ENCODE results near the gene SPEF2. TPM values are rescaled to one million over a fixed set of nuclear protein-coding genes. Genes with fewer than 3 reads are reported as not detected.

The SPEF2 gene, protein sequence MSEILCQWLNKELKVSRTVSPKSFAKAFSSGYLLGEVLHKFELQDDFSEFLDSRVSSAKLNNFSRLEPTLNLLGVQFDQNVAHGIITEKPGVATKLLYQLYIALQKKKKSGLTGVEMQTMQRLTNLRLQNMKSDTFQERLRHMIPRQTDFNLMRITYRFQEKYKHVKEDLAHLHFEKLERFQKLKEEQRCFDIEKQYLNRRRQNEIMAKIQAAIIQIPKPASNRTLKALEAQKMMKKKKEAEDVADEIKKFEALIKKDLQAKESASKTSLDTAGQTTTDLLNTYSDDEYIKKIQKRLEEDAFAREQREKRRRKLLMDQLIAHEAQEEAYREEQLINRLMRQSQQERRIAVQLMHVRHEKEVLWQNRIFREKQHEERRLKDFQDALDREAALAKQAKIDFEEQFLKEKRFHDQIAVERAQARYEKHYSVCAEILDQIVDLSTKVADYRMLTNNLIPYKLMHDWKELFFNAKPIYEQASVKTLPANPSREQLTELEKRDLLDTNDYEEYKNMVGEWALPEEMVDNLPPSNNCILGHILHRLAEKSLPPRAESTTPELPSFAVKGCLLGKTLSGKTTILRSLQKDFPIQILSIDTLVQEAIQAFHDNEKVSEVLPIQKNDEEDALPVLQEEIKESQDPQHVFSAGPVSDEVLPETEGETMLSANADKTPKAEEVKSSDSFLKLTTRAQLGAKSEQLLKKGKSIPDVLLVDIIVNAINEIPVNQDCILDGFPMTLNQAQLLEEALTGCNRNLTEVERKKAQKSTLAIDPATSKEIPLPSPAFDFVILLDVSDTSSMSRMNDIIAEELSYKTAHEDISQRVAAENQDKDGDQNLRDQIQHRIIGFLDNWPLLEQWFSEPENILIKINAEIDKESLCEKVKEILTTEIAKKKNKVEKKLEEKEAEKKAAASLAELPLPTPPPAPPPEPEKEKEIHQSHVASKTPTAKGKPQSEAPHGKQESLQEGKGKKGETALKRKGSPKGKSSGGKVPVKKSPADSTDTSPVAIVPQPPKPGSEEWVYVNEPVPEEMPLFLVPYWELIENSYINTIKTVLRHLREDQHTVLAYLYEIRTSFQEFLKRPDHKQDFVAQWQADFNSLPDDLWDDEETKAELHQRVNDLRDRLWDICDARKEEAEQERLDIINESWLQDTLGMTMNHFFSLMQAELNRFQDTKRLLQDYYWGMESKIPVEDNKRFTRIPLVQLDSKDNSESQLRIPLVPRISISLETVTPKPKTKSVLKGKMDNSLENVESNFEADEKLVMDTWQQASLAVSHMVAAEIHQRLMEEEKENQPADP (N-terminal part only)
- total RNA-seq = 10 to 100 TPM; 10.6 to 13.0 TPM

DNA sequence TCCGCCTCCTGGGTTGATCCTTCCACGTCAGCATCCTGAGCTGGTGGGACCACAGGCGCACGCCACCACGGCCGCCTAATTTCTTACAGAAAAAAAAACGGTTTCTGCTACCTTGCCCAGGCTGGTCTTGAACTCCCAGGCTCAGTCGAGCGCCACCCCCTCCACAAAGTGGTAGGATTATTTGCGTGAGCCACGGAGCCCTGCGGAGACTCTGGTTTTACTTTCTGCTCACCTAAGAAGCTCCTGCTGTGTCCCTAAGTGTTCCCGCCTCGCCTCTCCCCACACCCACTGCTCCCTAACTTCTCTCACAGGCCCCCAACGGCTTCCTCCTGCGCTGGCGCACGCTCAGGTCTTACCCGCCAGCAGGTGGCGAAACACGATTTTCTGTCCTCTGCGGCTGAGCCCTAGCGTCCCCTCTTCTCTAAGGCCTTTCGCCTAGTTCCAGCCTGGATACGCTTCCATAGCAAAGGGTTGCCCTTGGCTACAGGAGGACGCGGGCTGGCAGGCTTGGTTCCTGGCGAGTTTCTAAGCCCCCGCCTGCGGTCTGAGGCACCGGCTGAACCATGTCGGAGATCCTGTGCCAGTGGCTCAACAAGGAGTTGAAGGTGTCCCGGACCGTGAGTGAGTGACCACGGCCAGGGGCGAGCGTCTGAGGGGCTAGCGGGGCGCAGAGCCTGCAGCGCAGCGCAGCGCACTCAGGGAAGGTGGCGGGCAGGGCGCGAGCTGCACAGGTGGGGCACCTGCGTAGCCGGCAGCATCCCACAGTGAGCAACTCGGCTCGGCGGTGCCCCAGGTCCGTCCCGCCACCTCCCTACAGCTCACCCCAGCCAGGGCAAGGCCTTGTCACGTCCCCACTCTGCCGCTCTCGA is at the start of gene SPEF2:
SPEF2 (plus strand) TSS at position 429 of the 869 bp plus-strand sequence; CDS start at position 564, 135 bp downstream.
- intact Hi-C loops (cut with micrococcal nuclease) = loop anchor here (1.0 to 5.0 kb wide), 9 partner anchors 33 to 308 kb away; no protein-coding TSS in a partner anchor
- peaks cover 5% of the 10 kb centered on the region for H3K9me3 Mint-ChIP-seq
- ChIA-PET CTCF (interaction anchor here (0.6 to 3.1 kb wide), 20 partner anchors 9 to 395 kb away, joined by 3 to 42 read pairs (median 4); no protein-coding TSS in a partner anchor), POLR2A (interaction anchor here (0.7 to 1.8 kb wide), 4 partner anchors 8 to 571 kb away, joined by 3 to 4 read pairs (median 4); no protein-coding TSS in a partner anchor)
- H3K4me3 Mint-ChIP-seq = peak within 1 kb of the TSS; percentile 77
- H3K36me3 Mint-ChIP-seq = no peaks in the 10 kb centered on the region
- peaks cover 34% of the 10 kb centered on the region for H3K4me1 Mint-ChIP-seq (ENCODE audit: low read depth)
- H3K27me3 Mint-ChIP-seq = peaks cover 1% of the 10 kb centered on the region
- peak; percentile 89 for DNase-seq
- H3K27ac Mint-ChIP-seq = peak within 1 kb of the TSS; percentile 83

DNA sequence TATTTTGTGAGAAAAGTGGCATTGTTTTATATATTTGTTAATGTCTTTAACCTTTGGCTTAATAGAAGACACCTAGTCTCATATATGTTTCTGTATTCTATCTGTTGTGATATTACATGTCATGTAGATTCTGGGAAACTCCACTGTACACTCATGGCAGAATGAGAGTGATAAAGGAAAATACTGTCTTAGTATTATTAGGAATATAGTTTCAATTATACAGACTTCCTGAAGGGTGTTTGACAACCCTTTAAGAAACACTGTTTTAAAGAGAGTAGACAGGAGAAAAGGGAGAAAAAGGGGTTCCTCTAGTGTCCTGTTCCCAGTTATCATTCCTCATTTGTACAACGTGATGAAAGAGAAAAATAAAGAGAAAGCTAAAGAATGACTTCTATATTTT is 42.1 kb upstream of the SPEF2 start:
- intact Hi-C loops (cut with micrococcal nuclease) = no loop called here
- no peaks in the 10 kb centered on the region for H3K9me3 Mint-ChIP-seq
- H3K27me3 Mint-ChIP-seq = peaks cover 8% of the 10 kb centered on the region
- POLR2A ChIA-PET = no interaction called here
- no peak overlapping the region for H3K27ac Mint-ChIP-seq
- no peak for DNase-seq
- no peak overlapping the region for H3K4me3 Mint-ChIP-seq
- H3K36me3 Mint-ChIP-seq = no peaks in the 10 kb centered on the region
- CTCF ChIA-PET = no interaction called here
- no peaks in the 10 kb centered on the region for H3K4me1 Mint-ChIP-seq (ENCODE audit: low read depth)

- DNase-seq = no peak
- intact Hi-C loops (cut with micrococcal nuclease) = no loop called here
- Mint-ChIP-seq H3K27ac (no peak overlapping the region), H3K36me3 (no peaks in the 10 kb centered on the region), H3K4me3 (no peak overlapping the region), H3K4me1 (ENCODE audit: low read depth) (no peaks in the 10 kb centered on the region), H3K9me3 (no peaks in the 10 kb centered on the region), H3K27me3 (peaks cover 15% of the 10 kb centered on the region)
- CTCF ChIA-PET = no interaction called here
- POLR2A ChIA-PET = no interaction called here
Measured at GRCh38 chr5:35587419-35587818, 30.2 kb upstream of the SPEF2 start.

DNA sequence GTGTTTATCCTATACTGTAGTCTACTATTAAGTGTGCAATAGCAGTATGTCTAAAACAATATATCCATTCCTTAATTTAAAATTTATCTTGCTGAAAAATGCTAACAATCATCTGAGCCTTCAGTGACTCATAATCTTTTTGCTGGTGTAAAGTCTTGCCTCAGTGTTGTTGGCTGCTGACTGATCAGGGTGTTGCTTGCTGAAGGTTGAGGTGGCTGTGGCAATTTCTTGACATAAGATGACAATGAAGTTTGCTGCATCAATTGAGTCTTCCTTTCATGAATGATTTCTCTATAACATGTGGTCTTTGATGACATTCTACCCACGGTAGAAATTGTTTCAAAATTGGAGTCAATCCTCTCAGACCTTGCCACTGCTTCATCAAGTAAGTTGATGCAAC is 24.3 kb upstream of the SPEF2 start:
- intact Hi-C loops (cut with micrococcal nuclease) = no loop called here
- CTCF ChIA-PET = no interaction called here
- H3K27me3 Mint-ChIP-seq = peaks cover 15% of the 10 kb centered on the region
- no peaks in the 10 kb centered on the region for H3K9me3 Mint-ChIP-seq
- no peak overlapping the region for H3K4me3 Mint-ChIP-seq
- H3K4me1 Mint-ChIP-seq (ENCODE audit: low read depth) = no peaks in the 10 kb centered on the region
- DNase-seq = no peak
- no peaks in the 10 kb centered on the region for H3K36me3 Mint-ChIP-seq
- no peak overlapping the region for H3K27ac Mint-ChIP-seq
- POLR2A ChIA-PET = no interaction called here

DNA sequence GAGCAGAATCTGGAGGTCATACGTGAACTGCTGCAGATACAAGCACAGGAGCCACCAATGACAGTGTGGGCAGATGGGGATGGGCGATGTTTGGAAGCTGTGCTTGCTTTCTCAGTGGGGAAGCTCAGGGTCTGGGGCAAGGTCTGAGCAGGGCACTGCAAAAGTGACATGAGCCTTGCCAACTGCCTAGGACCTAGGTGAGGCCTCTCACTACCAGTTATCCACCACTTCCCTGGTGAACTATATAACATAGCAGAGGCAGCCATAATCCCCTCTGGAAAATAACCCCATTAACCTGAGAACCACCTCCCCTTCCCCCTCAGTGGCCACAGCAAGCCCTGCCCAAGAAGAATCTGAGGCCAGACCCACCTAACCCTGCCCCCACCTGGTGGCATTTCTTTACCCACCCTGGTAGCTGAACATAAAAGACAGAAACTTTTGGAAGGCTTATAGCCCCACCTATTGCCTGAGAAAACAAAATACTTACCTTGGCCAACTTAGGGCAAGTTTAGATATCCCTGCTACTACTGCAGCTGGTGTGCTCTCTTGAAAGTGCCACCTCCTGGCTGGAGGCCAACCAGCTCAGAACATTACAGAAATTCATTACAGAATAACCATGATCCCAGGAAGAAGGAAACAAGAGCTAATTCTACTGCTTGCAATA is 18.8 kb upstream of the SPEF2 start:
- no peak for DNase-seq
- Mint-ChIP-seq H3K27ac (no peak overlapping the region), H3K9me3 (peaks cover 6% of the 10 kb centered on the region), H3K36me3 (no peaks in the 10 kb centered on the region), H3K27me3 (peaks cover 22% of the 10 kb centered on the region), H3K4me1 (ENCODE audit: low read depth) (no peaks in the 10 kb centered on the region), H3K4me3 (no peak overlapping the region)
- ChIA-PET POLR2A (no interaction called here), CTCF (interaction anchor here (1.3 kb wide), 1 partner anchor 508 kb away, joined by 3 read pairs; no protein-coding TSS in a partner anchor)
- intact Hi-C loops (cut with micrococcal nuclease) = no loop called here

DNA sequence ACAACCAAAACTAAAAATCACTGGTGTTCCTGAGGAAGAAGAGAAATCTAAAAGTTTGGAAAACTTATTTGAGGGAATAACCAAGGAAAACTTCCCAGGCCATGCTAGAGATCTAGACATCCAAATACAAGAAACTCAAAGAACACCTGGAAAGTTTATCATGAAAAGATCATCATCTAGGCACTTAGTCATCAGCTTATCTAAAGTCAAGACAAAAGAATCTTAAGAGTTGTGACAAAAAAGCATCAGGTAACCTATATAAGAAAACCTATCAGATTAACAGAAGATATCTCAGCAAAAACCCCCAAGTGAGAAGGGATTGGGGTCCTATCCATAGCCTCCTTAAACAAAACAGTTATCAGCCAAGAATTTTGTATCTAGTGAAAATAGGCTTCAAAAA is 17.1 kb upstream of the SPEF2 start:
- no peak overlapping the region for H3K27ac Mint-ChIP-seq
- H3K4me3 Mint-ChIP-seq = no peak overlapping the region
- DNase-seq = no peak
- no peaks in the 10 kb centered on the region for H3K36me3 Mint-ChIP-seq
- POLR2A ChIA-PET = no interaction called here
- H3K27me3 Mint-ChIP-seq = peaks cover 22% of the 10 kb centered on the region
- CTCF ChIA-PET = no interaction called here
- peaks cover 14% of the 10 kb centered on the region for H3K9me3 Mint-ChIP-seq
- H3K4me1 Mint-ChIP-seq (ENCODE audit: low read depth) = no peaks in the 10 kb centered on the region
- intact Hi-C loops (cut with micrococcal nuclease) = no loop called here

DNA sequence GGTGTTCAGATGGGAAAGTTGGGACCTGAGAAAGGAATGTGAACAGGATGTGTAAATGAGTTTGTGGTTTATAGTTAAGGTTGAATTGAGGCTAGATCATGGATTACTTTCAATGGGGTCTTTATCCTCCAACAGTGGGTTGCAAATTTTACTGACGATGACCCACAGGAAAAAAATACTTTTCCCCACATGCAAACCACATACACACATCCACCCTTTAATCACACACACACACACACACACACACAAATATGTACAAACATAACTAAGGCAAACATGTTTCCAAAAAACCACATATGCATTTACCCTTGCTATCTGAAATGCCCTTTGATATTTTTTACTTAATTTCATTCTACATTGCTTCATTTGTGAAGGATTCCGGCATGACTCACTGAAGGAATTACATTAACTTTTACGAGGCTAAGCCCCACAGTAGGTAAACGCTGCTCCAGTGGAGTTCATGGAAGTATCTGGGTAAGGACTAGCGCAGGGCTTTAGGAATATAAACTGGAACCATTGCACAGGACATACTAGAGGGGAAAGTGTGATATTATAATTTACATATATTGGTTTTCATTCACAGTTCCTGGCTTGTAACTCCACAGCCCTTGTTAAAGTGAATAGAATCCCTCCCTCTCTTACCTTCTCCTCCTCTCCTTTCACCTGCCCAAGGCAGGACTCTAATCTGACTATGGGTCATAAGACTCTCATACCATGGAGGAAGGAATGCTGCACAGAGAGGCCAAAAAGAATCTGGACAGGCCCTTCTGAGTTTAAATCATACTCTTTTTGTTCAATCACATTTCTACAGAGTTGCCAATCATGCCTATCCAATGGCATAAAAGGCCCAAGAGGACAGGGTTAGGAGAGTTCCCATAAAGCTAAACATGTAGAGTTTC is 8.5 kb upstream of the SPEF2 start:
- H3K9me3 Mint-ChIP-seq = peaks cover 5% of the 10 kb centered on the region
- H3K4me3 Mint-ChIP-seq = no peak overlapping the region
- peaks cover 6% of the 10 kb centered on the region for H3K27me3 Mint-ChIP-seq
- DNase-seq = no peak
- CTCF ChIA-PET = no interaction called here
- intact Hi-C loops (cut with micrococcal nuclease) = no loop called here
- H3K36me3 Mint-ChIP-seq = no peaks in the 10 kb centered on the region
- POLR2A ChIA-PET = no interaction called here
- H3K27ac Mint-ChIP-seq = no peak overlapping the region
- no peaks in the 10 kb centered on the region for H3K4me1 Mint-ChIP-seq (ENCODE audit: low read depth)

- ChIA-PET POLR2A (interaction anchor here (1.0 to 1.8 kb wide), 2 partner anchors 9 to 242 kb away, joined by 4 read pairs; no protein-coding TSS in a partner anchor), CTCF (interaction anchor here (0.8 to 3.1 kb wide), 12 partner anchors 10 to 314 kb away, joined by 3 to 42 read pairs (median 6); no protein-coding TSS in a partner anchor)
- intact Hi-C loops (cut with micrococcal nuclease) = loop anchor here (1.0 to 5.0 kb wide), 9 partner anchors 34 to 308 kb away; no protein-coding TSS in a partner anchor
- no peaks in the 10 kb centered on the region for H3K36me3 Mint-ChIP-seq
- peaks cover 34% of the 10 kb centered on the region for H3K4me1 Mint-ChIP-seq (ENCODE audit: low read depth)
- peak overlapping the region; percentile 83 for H3K27ac Mint-ChIP-seq
- peak overlapping the region; percentile 77 for H3K4me3 Mint-ChIP-seq
- peaks cover 5% of the 10 kb centered on the region for H3K9me3 Mint-ChIP-seq
- H3K27me3 Mint-ChIP-seq = peaks cover 1% of the 10 kb centered on the region
- DNase-seq = no peak
Measured at GRCh38 chr5:35617060-35617434, 616 bp upstream of the SPEF2 start.

DNA sequence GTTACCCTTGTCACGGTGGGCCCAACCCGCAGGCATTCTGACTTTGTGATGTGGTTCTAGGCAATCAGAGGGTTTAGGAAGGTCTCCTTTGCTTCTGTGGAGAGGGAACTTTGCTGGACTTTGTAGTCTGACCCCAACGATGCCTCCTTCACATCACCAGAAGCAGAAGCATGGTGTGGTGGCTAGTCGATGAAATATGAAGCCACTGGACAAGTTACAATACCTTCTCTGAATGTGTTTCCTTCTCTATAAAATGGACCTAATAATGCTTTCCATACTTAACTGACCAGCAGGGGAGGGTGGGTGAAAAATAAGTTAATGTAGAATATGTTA is 607 bp downstream of the SPEF2 start:
- Mint-ChIP-seq H3K36me3 (no peaks in the 10 kb centered on the region), H3K27me3 (peaks cover 1% of the 10 kb centered on the region), H3K27ac (peak overlapping the region; percentile 83), H3K9me3 (peaks cover 5% of the 10 kb centered on the region), H3K4me1 (ENCODE audit: low read depth) (peaks cover 40% of the 10 kb centered on the region), H3K4me3 (peak overlapping the region; percentile 77)
- ChIA-PET POLR2A (no interaction called here), CTCF (interaction anchor here (0.6 to 3.1 kb wide), 17 partner anchors 8 to 396 kb away, joined by 3 to 42 read pairs (median 4); no protein-coding TSS in a partner anchor)
- intact Hi-C loops (cut with micrococcal nuclease) = loop anchor here (5.0 kb wide), 4 partner anchors 119 to 301 kb away; no protein-coding TSS in a partner anchor
- no peak for DNase-seq

DNA sequence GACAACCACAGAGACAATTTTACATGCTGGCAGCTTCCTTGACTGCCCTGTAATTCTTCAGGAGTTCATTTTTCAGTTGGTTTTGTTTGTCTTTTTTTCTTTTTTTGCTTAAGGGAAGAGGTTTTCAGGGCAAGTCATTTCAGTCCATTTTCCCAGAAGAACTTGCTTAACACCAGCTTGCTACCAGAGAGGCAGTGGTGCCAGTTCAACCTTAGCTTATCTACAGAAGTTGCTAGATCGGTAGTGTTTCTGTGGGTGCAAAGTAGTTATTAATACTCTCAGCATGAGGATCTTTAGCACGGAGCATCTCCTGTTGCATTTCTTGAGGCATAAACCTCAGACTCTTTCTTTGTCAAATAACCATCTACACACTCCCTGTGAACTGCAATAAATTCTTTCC is 1.1 kb downstream of the SPEF2 start:
- H3K27me3 Mint-ChIP-seq = peaks cover 1% of the 10 kb centered on the region
- H3K36me3 Mint-ChIP-seq = no peaks in the 10 kb centered on the region
- peak overlapping the region; percentile 83 for H3K27ac Mint-ChIP-seq
- H3K9me3 Mint-ChIP-seq = peaks cover 5% of the 10 kb centered on the region
- peak overlapping the region; percentile 77 for H3K4me3 Mint-ChIP-seq
- ChIA-PET CTCF (interaction anchor here (0.8 to 3.1 kb wide), 8 partner anchors 33 to 308 kb away, joined by 3 to 42 read pairs (median 6); no protein-coding TSS in a partner anchor), POLR2A (interaction anchor here (0.7 kb wide), 1 partner anchor 308 kb away, joined by 3 read pairs; no protein-coding TSS in a partner anchor)
- H3K4me1 Mint-ChIP-seq (ENCODE audit: low read depth) = peaks cover 43% of the 10 kb centered on the region
- DNase-seq = no peak
- intact Hi-C loops (cut with micrococcal nuclease) = loop anchor here (5.0 kb wide), 4 partner anchors 119 to 301 kb away; no protein-coding TSS in a partner anchor

All from activated CD4-positive, alpha-beta memory T cell treated with anti-CD3 and anti-CD28 coated beads for 36 hours (primary cell).